Naive thymus-derived CD4-positive, alpha-beta T cell (primary cell): Measurements from ENCODE around the gene CD38. TPM values are rescaled to one million over a fixed set of nuclear protein-coding genes. Genes with fewer than 3 reads are reported as not detected.
A peak's percentile ranks its signal among the peaks of the same experiment; 100 is the strongest.

Source experiments
- ATAC-seq: fragments of 150-1000 bp; cut with Tn5 transposase; 2 replicates; pipeline ENCODE4 v1.10.0; 2021; ENCODE audit warnings: mild to moderate bottlenecking, moderate library complexity
- CTCF ChIA-PET: fragments of 350-600 bp; sonication (Branson Sonifier 250); formaldehyde crosslinking; loops from one replicate; lab custom pipeline; 2021; ENCODE audit warnings: antibody characterized with exemption; lab: Charles Lee
- POLR2A ChIA-PET: fragments of 350-600 bp; sonication (Branson Sonifier 250); formaldehyde crosslinking; loops from one replicate; lab custom pipeline; 2021; ENCODE audit warnings: antibody characterized with exemption, inconsistent platforms; lab: Charles Lee
- DNase-seq, 9 donors: peaks; one replicate each; pipeline versions ENCODE4 v3.0.0 to v3.0.0-alpha.2; 2020 to 2022; ENCODE audit warnings: mixed read lengths in 1 of 9
- H3K27ac ChIP-seq: one replicate; pipeline ENCODE4 v1.7.0; 2013; ENCODE audit warnings: mild to moderate bottlenecking, low read depth, low read length, moderate library complexity
- H3K27me3 ChIP-seq, 2 donors: one replicate each; pipeline ENCODE4 v1.7.0; 2013; ENCODE audit warnings: low read length in 2 of 2, mild to moderate bottlenecking in 2 of 2, moderate library complexity in 2 of 2; ENCODE audit not compliant: control insufficient read depth in 2 of 2, insufficient read depth in 2 of 2
- H3K36me3 ChIP-seq, 3 experiments: 1 replicate in 2 of 3; 2 replicates in 1 of 3; pipeline ENCODE4 v1.7.0; 2013; ENCODE audit warnings: low read length in 3 of 3, mild to moderate bottlenecking in 3 of 3, moderate library complexity in 1 of 3; ENCODE audit not compliant: insufficient read depth in 3 of 3, control insufficient read depth in 2 of 3
- H3K4me1 ChIP-seq, 2 donors: one replicate each; pipeline ENCODE4 v1.7.0; 2013; ENCODE audit warnings: low read length in 2 of 2, mild to moderate bottlenecking in 2 of 2, moderate library complexity in 1 of 2; ENCODE audit not compliant: control insufficient read depth in 2 of 2, insufficient read depth in 2 of 2
- H3K4me3 ChIP-seq: 2 replicates; pipeline ENCODE4 v1.7.0; 2013; ENCODE audit warnings: mild to moderate bottlenecking, low read length
- H3K9me3 ChIP-seq, 3 experiments: 1 replicate in 2 of 3; 2 replicates in 1 of 3; pipeline ENCODE4 v1.7.0; 2013; ENCODE audit warnings: low read length in 3 of 3; ENCODE audit not compliant: control insufficient read depth in 2 of 3
- H3K27ac Mint-ChIP-seq, 9 donors: one replicate each; pipeline ENCODE4 v1.8.0; 2020 to 2022; ENCODE audit warnings: mixed read lengths in 9 of 9, mild to moderate bottlenecking in 8 of 9, moderate library complexity in 5 of 9, inconsistent platforms in 2 of 9
- H3K27me3 Mint-ChIP-seq, 5 donors: one replicate each; pipeline ENCODE4 v1.8.0; 2021 to 2022; ENCODE audit warnings: mixed read lengths in 5 of 5, mild to moderate bottlenecking in 1 of 5
- H3K36me3 Mint-ChIP-seq, 5 donors: one replicate each; pipeline ENCODE4 v1.8.0; 2020 to 2022; ENCODE audit warnings: mixed read lengths in 5 of 5, mild to moderate bottlenecking in 3 of 5, inconsistent platforms in 1 of 5
- H3K4me1 Mint-ChIP-seq, 7 donors: one replicate each; pipeline ENCODE4 v1.8.0; 2020 to 2022; ENCODE audit warnings: mixed read lengths in 7 of 7, mild to moderate bottlenecking in 3 of 7, inconsistent platforms in 1 of 7
- H3K4me3 Mint-ChIP-seq, 10 donors: one replicate each; pipeline ENCODE4 v1.8.0; 2020 to 2022; ENCODE audit warnings: mild to moderate bottlenecking in 10 of 10, mixed read lengths in 10 of 10, moderate library complexity in 6 of 10, inconsistent platforms in 2 of 10
- H3K9me3 Mint-ChIP-seq, 11 donors: one replicate each; pipeline ENCODE4 v1.8.0; 2020 to 2022; ENCODE audit warnings: mixed read lengths in 11 of 11, mild to moderate bottlenecking in 4 of 11, inconsistent platforms in 1 of 11, moderate library complexity in 1 of 11
- intact Hi-C, 2 donors: fragments of 100-400 bp; cut with micrococcal nuclease; formaldehyde crosslinking; loops; one replicate each; pipeline ENCODE4 v1.15.1; 2023
- polyA plus RNA-seq, 2 donors: library from polyadenylated mRNA; unstranded; fragments of 300-500 nt; fragmentation: Illumina TruSeq; gene quantifications; one replicate each; pipeline ENCODE4 v1.2.3, GENCODE V29; 2021
- total RNA-seq, 6 experiments: library from RNA in 5 of 6; stranded (reverse) in 5 of 6; gene quantifications; 1 replicate in 5 of 6; 2 replicates in 1 of 6; pipeline ENCODE4 v1.2.3 and lab custom pipeline; 2021 to 2026

The CD38 gene
- total and polyA plus RNA-seq, 7 experiments from 2014 or later, result 5.6 to 189 (median 14.0) TPM

DNA sequence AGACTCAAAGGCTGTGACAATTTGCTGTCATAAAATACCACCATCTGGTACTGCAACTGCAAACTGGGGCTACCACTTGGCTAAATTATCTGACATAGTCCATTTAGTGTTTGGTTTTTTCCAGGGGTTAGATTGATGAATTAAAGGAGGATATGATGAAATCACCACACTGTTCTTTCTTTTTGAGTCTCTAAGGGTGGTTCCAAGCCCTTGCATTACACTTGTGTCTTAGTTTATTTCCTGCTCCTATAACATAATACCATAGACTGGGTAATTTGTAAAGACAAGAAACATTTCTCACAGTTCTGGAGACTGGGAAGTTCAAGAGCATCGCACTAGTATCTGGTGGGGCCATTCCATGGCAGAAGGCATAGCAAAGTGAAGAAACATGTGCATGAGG is 32.0 kb upstream of the CD38 start:
- Mint-ChIP-seq H3K27ac (no peak overlapping the region), H3K36me3 (peaks cover 3 to 54% (median 18%) of the 10 kb centered on the region in 5 donors), H3K4me3 (no peak overlapping the region), H3K27me3 (no peaks in the 10 kb centered on the region), H3K4me1 (peaks cover 0 to 24% (median 6%) of the 10 kb centered on the region in 7 donors), H3K9me3 (peaks cover 9 to 31% (median 15%) of the 10 kb centered on the region in 11 donors)
- Histone ChIP-seq H3K4me3 (no peak overlapping the region), H3K9me3 (peaks cover 0 to 10% (median 0%) of the 10 kb centered on the region in 3 experiments), H3K36me3 (no peaks in the 10 kb centered on the region), H3K27ac (no peak overlapping the region), H3K4me1 (no peaks in the 10 kb centered on the region), H3K27me3 (no peaks in the 10 kb centered on the region)
- intact Hi-C loops, result no loop called here
- CTCF ChIA-PET, result no interaction called here
- DNase-seq, result no peak
- ATAC-seq, result no peak
- POLR2A ChIA-PET, result no interaction called here

DNA sequence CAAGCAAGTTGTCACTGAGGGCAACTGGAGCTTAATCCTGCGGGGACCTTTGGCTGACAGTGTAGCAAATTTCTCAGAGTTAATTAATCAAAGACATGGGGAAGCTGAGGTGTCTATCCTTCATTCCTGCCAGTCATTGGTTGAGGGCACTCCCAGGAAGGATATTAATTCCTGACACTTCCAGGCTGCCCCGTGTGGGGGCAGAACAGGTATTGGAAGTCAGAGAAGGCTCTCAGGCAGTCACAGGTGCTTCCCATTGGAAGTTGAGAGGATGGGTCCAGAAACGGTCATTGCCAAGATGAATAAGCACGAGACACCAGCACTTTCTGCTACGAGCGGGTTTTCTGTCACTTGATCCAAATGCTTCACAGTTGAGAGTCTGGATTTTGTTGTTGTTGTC is 29.1 kb upstream of the CD38 start:
- Mint-ChIP-seq H3K27me3 (no peaks in the 10 kb centered on the region), H3K4me1 (peaks cover 8 to 28% (median 13%) of the 10 kb centered on the region in 7 donors), H3K4me3 (no peak overlapping the region), H3K9me3 (peaks cover 0 to 21% (median 4%) of the 10 kb centered on the region in 11 donors), H3K36me3 (peaks cover 0 to 35% (median 4%) of the 10 kb centered on the region in 5 donors), H3K27ac (no peak overlapping the region)
- ChIA-PET CTCF (interaction anchor here (0.7 to 0.9 kb wide), 2 partner anchors 8 to 61 kb away, joined by 3 read pairs; no protein-coding TSS in a partner anchor), POLR2A (no interaction called here)
- Histone ChIP-seq H3K36me3 (no peaks in the 10 kb centered on the region), H3K27me3 (no peaks in the 10 kb centered on the region), H3K4me3 (no peak overlapping the region), H3K9me3 (no peaks in the 10 kb centered on the region), H3K4me1 (peaks cover 6 to 7% of the 10 kb centered on the region in 2 donors), H3K27ac (no peak overlapping the region)
- ATAC-seq, result no peak
- intact Hi-C loops, result no loop called here
- DNase-seq, result no peak

DNA sequence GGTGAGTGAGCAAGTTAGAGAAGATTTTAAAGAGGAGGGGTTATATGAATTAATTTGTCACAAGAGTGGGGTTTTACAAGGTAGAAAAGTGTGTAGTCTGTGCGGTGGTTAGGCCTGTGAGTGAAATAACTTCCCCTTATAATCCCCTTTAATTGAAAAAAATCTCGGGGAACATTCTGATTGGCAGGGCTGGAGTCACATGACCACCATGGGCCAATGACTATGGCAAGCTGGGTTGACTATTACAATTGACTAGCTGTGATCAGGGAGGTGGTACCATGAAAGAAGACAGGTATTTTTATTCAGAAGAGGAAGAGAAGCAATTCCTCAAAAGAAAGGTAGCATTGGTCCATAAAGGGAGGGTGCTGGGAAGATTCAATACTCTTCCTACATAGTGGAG is 27.0 kb upstream of the CD38 start:
- Histone ChIP-seq H3K27ac (no peak overlapping the region), H3K9me3 (no peaks in the 10 kb centered on the region), H3K4me1 (peaks cover 26 to 28% of the 10 kb centered on the region in 2 donors), H3K4me3 (no peak overlapping the region), H3K36me3 (no peaks in the 10 kb centered on the region), H3K27me3 (no peaks in the 10 kb centered on the region)
- Mint-ChIP-seq H3K4me1 (peaks cover 29 to 42% (median 34%) of the 10 kb centered on the region in 7 donors), H3K36me3 (peaks cover 0 to 21% (median 4%) of the 10 kb centered on the region in 5 donors), H3K9me3 (peaks cover 0 to 14% (median 1%) of the 10 kb centered on the region in 11 donors), H3K27me3 (no peaks in the 10 kb centered on the region), H3K27ac (peak overlapping the region in 1 of 9 donors; percentile 72), H3K4me3 (no peak overlapping the region)
- ChIA-PET POLR2A (no interaction called here), CTCF (interaction anchor here (0.6 kb wide), 1 partner anchor 16 kb away, joined by 4 read pairs; no protein-coding TSS in a partner anchor)
- intact Hi-C loops, result no loop called here
- DNase-seq (no peak), ATAC-seq (no peak)

DNA sequence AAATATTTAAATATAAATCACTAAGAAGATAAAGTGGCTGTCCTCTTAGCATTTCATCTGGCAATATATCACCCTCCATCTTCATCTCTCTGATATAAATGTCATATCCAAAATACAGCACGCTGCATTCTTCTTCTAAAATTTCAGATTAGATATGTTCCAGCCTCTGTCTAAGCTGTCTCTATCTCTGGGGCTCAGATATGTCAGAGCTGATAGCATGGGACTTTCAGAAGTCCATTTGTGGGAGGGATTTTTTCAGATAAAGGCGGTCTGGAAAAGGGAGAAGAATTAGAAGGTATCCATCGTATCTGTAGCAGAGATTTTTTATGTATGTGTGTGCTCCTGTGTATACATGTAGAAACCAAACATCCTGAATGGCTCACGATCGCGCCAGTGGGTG is 25.0 kb upstream of the CD38 start:
- ATAC-seq, result no peak
- no peak overlapping the region for H3K4me3 ChIP-seq
- no peaks in the 10 kb centered on the region for H3K9me3 ChIP-seq
- POLR2A ChIA-PET, result interaction anchor here (5.7 kb wide), 1 partner anchor 14 kb away, joined by 53 read pairs; no protein-coding TSS in a partner anchor
- Mint-ChIP-seq H3K4me1 (peaks cover 37 to 56% (median 46%) of the 10 kb centered on the region in 7 donors), H3K36me3 (peaks cover 0 to 11% (median 4%) of the 10 kb centered on the region in 5 donors), H3K4me3 (peak overlapping the region in 2 of 10 donors; percentile 19 to 92), H3K27ac (peak overlapping the region in 7 of 9 donors; percentile 41 to 97 (median 92)), H3K9me3 (peaks cover 0 to 7% (median 0%) of the 10 kb centered on the region in 11 donors), H3K27me3 (no peaks in the 10 kb centered on the region)
- H3K36me3 ChIP-seq, result no peaks in the 10 kb centered on the region
- H3K27me3 ChIP-seq, result no peaks in the 10 kb centered on the region
- CTCF ChIA-PET, result interaction anchor here (1.0 to 3.8 kb wide), 4 partner anchors 13 to 130 kb away, joined by 3 to 16 read pairs (median 4); no protein-coding TSS in a partner anchor
- no peak for DNase-seq
- intact Hi-C loops, result no loop called here
- peaks cover 35 to 36% of the 10 kb centered on the region in 2 donors for H3K4me1 ChIP-seq
- no peak overlapping the region for H3K27ac ChIP-seq

DNA sequence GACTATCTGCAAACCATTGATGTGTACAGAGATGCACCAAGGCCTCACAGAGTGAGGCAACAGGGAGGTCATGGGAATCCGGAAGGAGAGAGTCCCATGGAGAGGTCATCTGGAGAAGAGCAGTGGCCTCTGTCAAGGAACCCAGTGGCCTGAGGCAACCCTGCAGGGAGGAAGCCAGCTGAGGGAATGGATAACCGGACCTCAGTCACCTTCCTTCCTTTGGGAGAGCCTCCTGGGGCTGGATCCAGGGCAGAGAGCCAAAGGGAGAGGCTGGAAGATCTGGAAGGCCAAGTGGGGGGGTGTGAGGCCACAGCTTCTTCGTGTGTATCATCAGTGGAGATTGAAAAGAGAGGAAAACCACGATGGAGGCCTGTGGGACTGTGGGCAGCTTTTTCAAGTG is 24.3 kb upstream of the CD38 start:
- no peak for DNase-seq
- Histone ChIP-seq H3K4me1 (peaks cover 35 to 36% of the 10 kb centered on the region in 2 donors), H3K4me3 (no peak overlapping the region), H3K36me3 (no peaks in the 10 kb centered on the region), H3K27ac (peak overlapping the region; percentile 11), H3K9me3 (no peaks in the 10 kb centered on the region), H3K27me3 (no peaks in the 10 kb centered on the region)
- peak overlapping the region in 8 of 10 donors; percentile 11 to 92 (median 66) for H3K4me3 Mint-ChIP-seq
- peak overlapping the region; percentile 57 to 97 (median 91) for H3K27ac Mint-ChIP-seq
- no peaks in the 10 kb centered on the region for H3K27me3 Mint-ChIP-seq
- H3K9me3 Mint-ChIP-seq, result peaks cover 0 to 5% (median 0%) of the 10 kb centered on the region in 11 donors
- ChIA-PET POLR2A (interaction anchor here (0.7 to 5.7 kb wide), 2 partner anchors 13 to 26 kb away, joined by 3 to 53 read pairs; no protein-coding TSS in a partner anchor), CTCF (interaction anchor here (1.0 to 3.8 kb wide), 9 partner anchors 9 to 202 kb away, joined by 3 to 16 read pairs (median 4); no protein-coding TSS in a partner anchor)
- peaks cover 38 to 63% (median 52%) of the 10 kb centered on the region in 7 donors for H3K4me1 Mint-ChIP-seq
- H3K36me3 Mint-ChIP-seq, result peaks cover 0 to 7% (median 4%) of the 10 kb centered on the region in 5 donors
- no peak for ATAC-seq
- intact Hi-C loops, result loop anchor here (1.0 kb wide), 2 partner anchors 52 to 98 kb away; partner anchors contain the start of gene FBXL5 (in 1 of the 2)

DNA sequence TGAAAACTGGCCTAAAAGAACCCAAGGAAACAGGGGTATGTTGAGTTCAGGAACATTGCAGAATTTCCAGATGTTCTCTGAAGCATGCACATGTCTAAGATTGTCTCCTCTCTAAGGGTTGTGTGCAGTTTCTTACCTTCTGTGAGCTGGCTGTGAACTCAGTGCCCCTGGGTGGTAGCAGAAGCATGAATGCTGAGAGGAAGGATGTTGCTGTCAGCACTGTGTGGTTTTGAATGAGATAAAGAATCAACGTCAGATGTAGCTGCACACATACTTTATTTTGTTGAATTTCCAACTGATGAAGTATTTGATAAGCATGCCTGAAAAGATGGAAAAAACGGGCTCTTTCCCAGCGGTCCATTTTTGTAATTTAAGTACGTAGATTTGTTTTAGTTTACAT is 23.8 kb upstream of the CD38 start:
- H3K4me1 Mint-ChIP-seq, result peaks cover 40 to 67% (median 55%) of the 10 kb centered on the region in 7 donors

More for the DNA sequence above, 23.8 kb upstream of the CD38 start:
- intact Hi-C loops, result loop anchor here (1.0 kb wide), 2 partner anchors 51 to 99 kb away; partner anchors contain the start of gene FBXL5 (in 1 of the 2)
- Histone ChIP-seq H3K9me3 (no peaks in the 10 kb centered on the region), H3K27ac (peak overlapping the region; percentile 41), H3K27me3 (no peaks in the 10 kb centered on the region), H3K4me3 (no peak overlapping the region), H3K36me3 (no peaks in the 10 kb centered on the region), H3K4me1 (peaks cover 35 to 36% of the 10 kb centered on the region in 2 donors)
- Mint-ChIP-seq H3K27me3 (no peaks in the 10 kb centered on the region), H3K9me3 (peaks cover 0 to 5% (median 0%) of the 10 kb centered on the region in 11 donors), H3K27ac (peak overlapping the region; percentile 57 to 97 (median 91)), H3K36me3 (peaks cover 0 to 7% (median 4%) of the 10 kb centered on the region in 5 donors), H3K4me3 (peak overlapping the region in 9 of 10 donors; percentile 39 to 92 (median 66))
- ATAC-seq (peak; percentile 63), DNase-seq (peak in 7 of 9 donors; percentile 52 to 72 (median 62))
- ChIA-PET POLR2A (interaction anchor here (0.7 to 5.7 kb wide), 2 partner anchors 13 to 25 kb away, joined by 3 to 53 read pairs; no protein-coding TSS in a partner anchor), CTCF (interaction anchor here (0.6 to 3.8 kb wide), 9 partner anchors 9 to 202 kb away, joined by 3 to 16 read pairs (median 3); no protein-coding TSS in a partner anchor)
